Gastrocnemius medialis (tissue), 4 donors: Measurements from ENCODE around the gene ZXDC. TPM values are rescaled to one million over a fixed set of nuclear protein-coding genes. Genes with fewer than 3 reads are reported as not detected.

ENCODE experiments used
- ATAC-seq, 2 donors: fragments of 150-250 bp; one replicate each; pipeline ENCODE4 v1.9.1; 2016
- DNase-seq, 2 donors: peaks; one replicate each; pipeline ENCODE4 v3.0.0-alpha.2; 2019
- H3K27ac ChIP-seq, 4 donors: fragments of 200-600 bp; sonication (generic); 1 replicate in 1 of 4; 2 replicates in 3 of 4; pipeline ENCODE4 v1.5.1; 2016 to 2018; ENCODE audit warnings: mild to moderate bottlenecking in 2 of 4, moderate library complexity in 1 of 4
- H3K27me3 ChIP-seq, 3 donors: fragments of 200-600 bp; sonication (generic) in 2 of 3; 1 replicate in 1 of 3; 2 replicates in 2 of 3; pipeline versions ENCODE4 v1.5.1 to v1.6.0; 2016 to 2019; ENCODE audit warnings: mild to moderate bottlenecking in 1 of 3, moderate library complexity in 1 of 3
- H3K36me3 ChIP-seq, 2 donors: fragments of 200-600 bp; sonication (generic) in 1 of 2; one replicate each; pipeline ENCODE4 v1.5.1; 2017 to 2018
- H3K4me1 ChIP-seq, 2 donors: fragments of 200-600 bp; sonication (generic) in 1 of 2; one replicate each; pipeline ENCODE4 v1.5.1; 2016 to 2017; ENCODE audit warnings: mild to moderate bottlenecking in 2 of 2
- H3K4me3 ChIP-seq, 4 donors: fragments of 200-600 bp; sonication (generic) in 3 of 4; 1 replicate in 1 of 4; 2 replicates in 3 of 4; pipeline ENCODE4 v1.5.1; 2016 to 2019; ENCODE audit warnings: mild to moderate bottlenecking in 2 of 4
- H3K9me3 ChIP-seq, 3 donors: fragments of 200-600 bp; sonication (generic) in 2 of 3; 1 replicate in 1 of 3; 2 replicates in 2 of 3; pipeline ENCODE4 v1.5.1; 2016 to 2019
- CTCF ChIP-seq, 5 experiments: fragments of 450-650 bp in 3 of 5; fragments of 200-600 bp in 2 of 5; sonication (generic) in 2 of 5; IDR thresholded peaks in 4 of 5; conservative IDR thresholded peaks in 1 of 5; 1 replicate in 4 of 5; 2 replicates in 1 of 5; pipeline ENCODE4 v1.5.1; 2016 to 2019; ENCODE audit warnings: antibody characterized with exemption in 5 of 5, mild to moderate bottlenecking in 3 of 5, moderate library complexity in 3 of 5
- POLR2A ChIP-seq, 2 donors: fragments of 450-650 bp; IDR thresholded peaks; one replicate each; pipeline ENCODE4 v1.6.1; 2017; ENCODE audit warnings: antibody characterized with exemption in 2 of 2, mild to moderate bottlenecking in 2 of 2, moderate library complexity in 2 of 2
- in situ Hi-C, 4 donors: fragments of 200-750 bp; cut with MboI; loops; one replicate each; pipeline versions ENCODE4 v1.15.0 to v1.8.0; 2017; ENCODE audit warnings: low sequenced_read_pairs in 4 of 4
- intact Hi-C: fragments of 100-400 bp; cut with DNase I; formaldehyde crosslinking; loops from one replicate; pipeline ENCODE4 v1.15.1; 2023; ENCODE audit warnings: low total_unique reads
- total RNA-seq, 4 donors: library from RNA; depleted of rRNA; stranded (reverse); fragments of >200 nt; gene quantifications; one replicate each; pipeline versions ENCODE4 v1.1.0 to v1.2.3, GENCODE V29; 2016

Gene ZXDC
- total RNA-seq, 4 donors from 2014 or later: 40.9 to 54.2 (median 45.4) TPM

GRCh38 chr3:126468028-126468891 lies 7.4 kb downstream of the ZXDC start:
- Histone ChIP-seq H3K4me3 (no peak overlapping the region), H3K27me3 (no peaks in the 10 kb centered on the region), H3K27ac (peak overlapping the region; percentile 94 to 97 (median 96)), H3K4me1 (peaks cover 91 to 95% of the 10 kb centered on the region in 2 donors), H3K36me3 (peaks cover 0 to 54% of the 10 kb centered on the region in 2 donors), H3K9me3 (no peaks in the 10 kb centered on the region)
- TF ChIP-seq CTCF (IDR thresholded peaks at IDR 0.05 in 4 of 5, conservative IDR thresholded peaks at IDR 0.05 in 1 of 5) (no peak), POLR2A (IDR thresholded peaks at IDR 0.05) (peak in 1 of 2 donors; percentile 30)
- in situ Hi-C loops (no loop called here), intact Hi-C loops (loop anchor here (10.0 kb wide), 1 partner anchor 843 kb away; no protein-coding TSS in a partner anchor)
- DNase-seq: peak; percentile 46 to 61
- ATAC-seq: peak; percentile 33

DNA sequence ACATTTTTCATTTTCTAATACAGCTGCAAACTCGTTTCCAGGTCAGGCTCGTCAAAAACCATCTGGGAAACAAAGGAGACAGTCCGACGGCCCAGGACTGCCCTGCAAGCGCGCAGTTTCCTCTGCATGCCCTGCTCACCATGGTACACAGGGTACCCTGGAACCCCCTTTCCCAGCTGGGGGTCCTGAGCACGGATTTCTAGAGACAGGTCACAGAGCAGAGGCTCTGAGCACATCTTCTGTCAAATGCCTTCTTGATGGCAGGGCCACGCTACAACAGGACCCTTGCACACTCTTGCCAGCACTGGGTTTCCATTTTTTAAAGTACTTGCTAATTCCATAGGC lies 8.1 kb downstream of the ZXDC start:
- ATAC-seq (no peak), DNase-seq (no peak)
- in situ Hi-C loops: no loop called here
- Histone ChIP-seq H3K4me3 (no peak overlapping the region), H3K27ac (peak overlapping the region; percentile 94 to 97 (median 96)), H3K27me3 (no peaks in the 10 kb centered on the region), H3K36me3 (peaks cover 0 to 54% of the 10 kb centered on the region in 2 donors), H3K9me3 (no peaks in the 10 kb centered on the region), H3K4me1 (peaks cover 91 to 95% of the 10 kb centered on the region in 2 donors)
- intact Hi-C loops: loop anchor here (10.0 kb wide), 1 partner anchor 843 kb away; no protein-coding TSS in a partner anchor
- no peak for TF ChIP-seq CTCF (IDR thresholded peaks at IDR 0.05 in 4 of 5, conservative IDR thresholded peaks at IDR 0.05 in 1 of 5)
- TF ChIP-seq POLR2A (IDR thresholded peaks at IDR 0.05): no peak

- peak in 1 of 2 donors; percentile 20 for DNase-seq
- in situ Hi-C loops: no loop called here
Measured at GRCh38 chr3:126466886-126467610, 8.6 kb downstream of the ZXDC start.

More at GRCh38 chr3:126466886-126467610, 8.6 kb downstream of the ZXDC start:
- no peak for ATAC-seq
- Histone ChIP-seq H3K4me3 (no peak overlapping the region), H3K27ac (peak overlapping the region; percentile 94 to 97 (median 96)), H3K36me3 (peaks cover 0 to 54% of the 10 kb centered on the region in 2 donors), H3K27me3 (no peaks in the 10 kb centered on the region), H3K9me3 (no peaks in the 10 kb centered on the region), H3K4me1 (peaks cover 90 to 95% of the 10 kb centered on the region in 2 donors)
- peak in 1 of 2 donors; percentile 22 for TF ChIP-seq POLR2A (IDR thresholded peaks at IDR 0.05)
- TF ChIP-seq CTCF (IDR thresholded peaks at IDR 0.05 in 4 of 5, conservative IDR thresholded peaks at IDR 0.05 in 1 of 5): no peak
- intact Hi-C loops: loop anchor here (10.0 kb wide), 1 partner anchor 842 kb away; no protein-coding TSS in a partner anchor
